ENCODE data around the gene FBXO2. TPM values are rescaled to one million over a fixed set of nuclear protein-coding genes. Genes with fewer than 3 reads are reported as not detected.

The FBXO2 gene
- total and polyA plus RNA-seq, 9 of the 15 experiments (the other 6 are each of a cell fraction or from before 2014, with no cell fraction given) = 0.04 to 1.9 (median 0.27) TPM

DNA sequence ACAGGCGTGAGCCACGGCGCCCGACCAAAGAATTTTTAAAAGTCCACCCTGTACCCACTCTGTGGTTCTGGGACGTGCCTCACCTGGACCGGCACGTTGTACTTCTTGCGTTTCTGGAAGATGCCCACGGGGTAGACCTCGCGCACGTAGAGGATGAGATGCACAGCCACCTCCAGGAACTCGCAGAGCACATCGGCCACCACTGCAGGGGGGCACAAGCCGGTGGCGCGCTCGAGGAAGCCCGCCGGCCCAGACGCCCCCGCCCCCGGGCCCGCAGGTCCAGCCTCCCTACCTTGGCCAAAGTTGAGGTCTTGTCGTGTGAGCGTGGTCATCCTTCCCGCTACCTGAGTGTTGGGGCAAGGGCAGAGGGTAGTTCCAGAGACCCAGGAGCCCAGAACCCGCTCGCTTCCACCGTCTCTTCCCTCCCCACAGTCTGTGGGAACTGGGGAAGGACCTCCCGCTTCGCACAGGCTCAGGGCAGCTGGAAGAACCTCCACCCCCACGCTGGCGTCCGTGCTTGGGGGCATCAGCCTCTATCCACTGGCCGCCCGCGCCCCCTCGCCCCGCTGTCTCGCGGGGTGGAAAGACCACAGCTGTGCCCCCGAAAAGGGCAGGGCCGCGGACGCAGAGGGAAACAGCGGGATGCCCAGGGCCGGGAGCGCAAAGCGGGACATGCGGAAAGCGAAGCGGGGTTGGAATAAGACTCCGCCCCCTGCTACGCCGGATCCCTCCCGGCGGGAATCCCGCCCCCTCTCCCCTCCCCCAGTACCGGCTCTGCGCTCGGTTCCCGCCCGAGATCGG lies 26.2 kb upstream of the FBXO2 start (continued):
- TF ChIP-seq ZNF740 (CRISPR knock-in tag; IDR thresholded peaks at IDR 0.05) (peak; percentile 21; the same call in 1 of the 2 replicates), ZNF740 (tag; IDR thresholded peaks at IDR 0.05) (no peak), ZBTB26 (CRISPR knock-in tag; IDR thresholded peaks at IDR 0.05) (0 out of 2 replicates have a peak, but pooled peaks have one; percentile 32), SAP30 (IDR thresholded peaks at IDR 0.05; ENCODE audit: borderline replicate concordance, insufficient read depth, low read depth, low read length, poor library complexity, severe bottlenecking) (peak; percentile 69), NFE2 (IDR thresholded peaks at IDR 0.05; ENCODE audit: low read depth) (no peak), ZNF165 (CRISPR knock-in tag; IDR thresholded peaks at IDR 0.05; ENCODE audit: borderline replicate concordance) (no peak), ZNF263 (CRISPR knock-in tag; IDR thresholded peaks at IDR 0.05; ENCODE audit: borderline replicate concordance) (0 out of 2 replicates have a peak, but pooled peaks have one; percentile 42), EGR1 (conservative IDR thresholded peaks at IDR 0.05) (peak; percentile 72), TEAD1 (CRISPR knock-in tag; IDR thresholded peaks at IDR 0.05) (peak in 1 of 2 experiments; percentile 38; a peak in 1 of 4 replicates), ZNF639 (CRISPR knock-in tag; conservative IDR thresholded peaks at IDR 0.05 in 1 of 2, IDR thresholded peaks at IDR 0.05 in 1 of 2) (no peak), CREM (IDR thresholded peaks at IDR 0.05; ENCODE audit: low read depth) (no peak), AFF4 (CRISPR knock-in tag; IDR thresholded peaks at IDR 0.05) (0 out of 2 replicates have a peak, but pooled peaks have one; percentile 17), MTA3 (IDR thresholded peaks at IDR 0.05; ENCODE audit: borderline replicate concordance) (peak; percentile 15; the same call in 1 of the 2 replicates), ZNF408 (CRISPR knock-in tag; IDR thresholded peaks at IDR 0.05; ENCODE audit: low read depth) (0 out of 2 replicates have a peak, but pooled peaks have one; percentile 39)
- TF ChIP-seq, protein P1, sequence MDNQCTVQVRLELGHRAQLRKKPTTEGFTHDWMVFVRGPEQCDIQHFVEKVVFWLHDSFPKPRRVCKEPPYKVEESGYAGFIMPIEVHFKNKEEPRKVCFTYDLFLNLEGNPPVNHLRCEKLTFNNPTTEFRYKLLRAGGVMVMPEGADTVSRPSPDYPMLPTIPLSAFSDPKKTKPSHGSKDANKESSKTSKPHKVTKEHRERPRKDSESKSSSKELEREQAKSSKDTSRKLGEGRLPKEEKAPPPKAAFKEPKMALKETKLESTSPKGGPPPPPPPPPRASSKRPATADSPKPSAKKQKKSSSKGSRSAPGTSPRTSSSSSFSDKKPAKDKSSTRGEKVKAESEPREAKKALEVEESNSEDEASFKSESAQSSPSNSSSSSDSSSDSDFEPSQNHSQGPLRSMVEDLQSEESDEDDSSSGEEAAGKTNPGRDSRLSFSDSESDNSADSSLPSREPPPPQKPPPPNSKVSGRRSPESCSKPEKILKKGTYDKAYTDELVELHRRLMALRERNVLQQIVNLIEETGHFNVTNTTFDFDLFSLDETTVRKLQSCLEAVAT (IDR thresholded peaks at IDR 0.05) = peak in 1 of 2 experiments; percentile 32; a peak in 1 of 4 replicates
- TF ChIP-seq, protein P2, sequence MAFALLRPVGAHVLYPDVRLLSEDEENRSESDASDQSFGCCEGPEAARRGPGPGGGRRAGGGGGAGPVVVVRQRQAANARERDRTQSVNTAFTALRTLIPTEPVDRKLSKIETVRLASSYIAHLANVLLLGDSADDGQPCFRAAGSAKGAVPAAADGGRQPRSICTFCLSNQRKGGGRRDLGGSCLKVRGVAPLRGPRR (CRISPR knock-in tag; IDR thresholded peaks at IDR 0.05) = no peak

Data from K562 (cell line).